ENCODE measurements around the gene ABHD17C. TPM values are rescaled to one million over a fixed set of nuclear protein-coding genes. Genes with fewer than 3 reads are reported as not detected.
A peak's percentile ranks its signal among the peaks of the same experiment; 100 is the strongest.
"Not testable (repeated sequence)": the region's sequence is repeated elsewhere in the genome, so short reads cannot be mapped to it uniquely, and the experiment has no call there.

Gene ABHD17C
- total RNA-seq, result 1 to 10 TPM; 1.3 to 5.2 (median 5.1) TPM

- TF ChIP-seq POLR2A (IDR thresholded peaks at IDR 0.05) (no peak), CTCF (IDR thresholded peaks at IDR 0.05) (no peak), POLR2AphosphoS5 (IDR thresholded peaks at IDR 0.05) (no peak)
- intact Hi-C loops (cut with DNase I; ENCODE audit: low total_unique reads), result loop anchor here (10.0 kb wide), 1 partner anchor 1979 kb away; no protein-coding TSS in a partner anchor
Measured at GRCh38 chr15:80695099-80695910, at the start of gene ABHD17C. Gene ABHD17C, plus strand, starts transcription at chr15:80695310. Its CDS starts 120 bp downstream, at chr15:80695430.

GRCh38 chr15:80645494-80646065, 49.5 kb upstream of the ABHD17C start:
- H3K9me3 ChIP-seq, result peaks cover 8 to 12% of the 10 kb centered on the region in 2 donors
- H3K27me3 ChIP-seq, result no peaks in the 10 kb centered on the region
- H3K4me3 ChIP-seq, result no peak overlapping the region
- no peak for DNase-seq (ENCODE audit: low spot score in 2 of 2)
- TF ChIP-seq POLR2A (IDR thresholded peaks at IDR 0.05) (no peak), POLR2AphosphoS5 (IDR thresholded peaks at IDR 0.05) (no peak), CTCF (IDR thresholded peaks at IDR 0.05) (no peak)
- H3K4me1 ChIP-seq, result no peaks in the 10 kb centered on the region
- no peak overlapping the region for H3K27ac ChIP-seq
- intact Hi-C loops (cut with DNase I; ENCODE audit: low total_unique reads), result no loop called here
- no peaks in the 10 kb centered on the region for H3K36me3 ChIP-seq

More at GRCh38 chr15:80695099-80695910, at the start of gene ABHD17C:
- H3K27me3 ChIP-seq, result no peaks in the 10 kb centered on the region
- H3K27ac ChIP-seq, result peak within 1 kb of the TSS; percentile 75 to 88
- H3K4me1 ChIP-seq, result peaks cover 0 to 6% of the 10 kb centered on the region in 2 donors
- H3K36me3 ChIP-seq, result no peaks in the 10 kb centered on the region
- H3K4me3 ChIP-seq, result peak within 1 kb of the TSS; percentile 76 to 89 (median 78)
- peak; percentile 18 to 61 for DNase-seq (ENCODE audit: low spot score in 2 of 2)
- H3K9me3 ChIP-seq, result no peaks in the 10 kb centered on the region

- H3K27ac ChIP-seq; intact Hi-C loops (cut with DNase I; ENCODE audit: low total_unique reads); DNase-seq (ENCODE audit: low spot score in 2 of 2); H3K36me3 ChIP-seq; H3K4me3 ChIP-seq; H3K27me3 ChIP-seq; H3K4me1 ChIP-seq: not testable (repeated sequence)
- peaks cover 13 to 15% of the 10 kb centered on the region in 2 donors for H3K9me3 ChIP-seq
Measured at GRCh38 chr15:80647424-80647823, 47.7 kb upstream of the ABHD17C start.

- no peaks in the 10 kb centered on the region for H3K36me3 ChIP-seq
- peaks cover 8 to 22% of the 10 kb centered on the region in 2 donors for H3K9me3 ChIP-seq
- no peak overlapping the region for H3K27ac ChIP-seq
- intact Hi-C loops (cut with DNase I; ENCODE audit: low total_unique reads), result no loop called here
- TF ChIP-seq POLR2AphosphoS5 (IDR thresholded peaks at IDR 0.05), result no peak
- no peak for TF ChIP-seq POLR2A (IDR thresholded peaks at IDR 0.05)
- TF ChIP-seq CTCF (IDR thresholded peaks at IDR 0.05), result no peak
- no peak for DNase-seq (ENCODE audit: low spot score in 2 of 2)
- no peaks in the 10 kb centered on the region for H3K4me1 ChIP-seq
- no peak overlapping the region for H3K4me3 ChIP-seq
- no peaks in the 10 kb centered on the region for H3K27me3 ChIP-seq
Measured at GRCh38 chr15:80654299-80654698, 40.8 kb upstream of the ABHD17C start.

GRCh38 chr15:80659375-80659774, 35.7 kb upstream of the ABHD17C start:
- TF ChIP-seq POLR2A (IDR thresholded peaks at IDR 0.05) (no peak), POLR2AphosphoS5 (IDR thresholded peaks at IDR 0.05) (no peak), CTCF (IDR thresholded peaks at IDR 0.05) (no peak)
- intact Hi-C loops (cut with DNase I; ENCODE audit: low total_unique reads), result no loop called here
- no peaks in the 10 kb centered on the region for H3K4me1 ChIP-seq

More at GRCh38 chr15:80659375-80659774, 35.7 kb upstream of the ABHD17C start:
- Histone ChIP-seq H3K4me3 (no peak overlapping the region), H3K27me3 (no peaks in the 10 kb centered on the region), H3K27ac (no peak overlapping the region), H3K9me3 (no peaks in the 10 kb centered on the region), H3K36me3 (no peaks in the 10 kb centered on the region)
- DNase-seq (ENCODE audit: low spot score in 2 of 2), result no peak
